Measurements from ENCODE around the gene NT5M. TPM values are rescaled to one million over a fixed set of nuclear protein-coding genes. Genes with fewer than 3 reads are reported as not detected.

Gene NT5M
- total RNA-seq, 2 experiments from 2014 or later = 5.2 to 7.0 TPM

GRCh38 chr17:17362540-17362930, 59.4 kb downstream of the NT5M start:
- ChIA-PET POLR2A (interaction anchor here (0.5 kb wide), 1 partner anchor 888 kb away, joined by 3 read pairs; no protein-coding TSS in a partner anchor), CTCF (no interaction called here)

GRCh38 chr17:17363638-17364337, 60.6 kb downstream of the NT5M start:
- POLR2A ChIA-PET = no interaction called here

GRCh38 chr17:17364338-17364667, 61.1 kb downstream of the NT5M start:
- CTCF ChIA-PET = no interaction called here
- POLR2A ChIA-PET = no interaction called here

More at GRCh38 chr17:17363638-17364337, 60.6 kb downstream of the NT5M start:
- CTCF ChIA-PET = no interaction called here

GRCh38 chr17:17365476-17366110, 62.4 kb downstream of the NT5M start:
- POLR2A ChIA-PET = interaction anchor here (0.6 kb wide), 1 partner anchor 62 kb away, joined by 3 read pairs; no protein-coding TSS in a partner anchor
- CTCF ChIA-PET = interaction anchor here (2.0 kb wide), 1 partner anchor 9 kb away, joined by 7 read pairs; no protein-coding TSS in a partner anchor

GRCh38 chr17:17366235-17366634, 63.1 kb downstream of the NT5M start:
- POLR2A ChIA-PET = no interaction called here
- CTCF ChIA-PET = interaction anchor here (1.0 to 2.0 kb wide), 3 partner anchors 10 to 43 kb away, joined by 3 to 7 read pairs (median 3); no protein-coding TSS in a partner anchor

GRCh38 chr17:17366941-17367875, 64.0 kb downstream of the NT5M start:
- CTCF ChIA-PET = interaction anchor here (1.0 to 2.0 kb wide), 3 partner anchors 11 to 42 kb away, joined by 3 to 7 read pairs (median 3); no protein-coding TSS in a partner anchor
- POLR2A ChIA-PET = no interaction called here

- ChIA-PET POLR2A (interaction anchor here (0.5 kb wide), 1 partner anchor 331 kb away, joined by 3 read pairs; no protein-coding TSS in a partner anchor), CTCF (no interaction called here)
These were observed 64.8 kb downstream of the NT5M start for GRCh38 chr17:17367931-17368330.

GRCh38 chr17:17370711-17371110, 67.5 kb downstream of the NT5M start:
- ChIA-PET POLR2A (interaction anchor here (0.7 kb wide), 1 partner anchor 663 kb away, joined by 3 read pairs; no protein-coding TSS in a partner anchor), CTCF (interaction anchor here (2.1 kb wide), 1 partner anchor 15 kb away, joined by 8 read pairs; no protein-coding TSS in a partner anchor)

GRCh38 chr17:17372856-17373520, 69.8 kb downstream of the NT5M start:
- POLR2A ChIA-PET = no interaction called here
- CTCF ChIA-PET = interaction anchor here (2.1 kb wide), 1 partner anchor 17 kb away, joined by 8 read pairs; no protein-coding TSS in a partner anchor

- POLR2A ChIA-PET = no interaction called here
- CTCF ChIA-PET = no interaction called here
These were observed 72.7 kb downstream of the NT5M start for GRCh38 chr17:17375841-17376240.

- ChIA-PET CTCF (no interaction called here), POLR2A (no interaction called here)
These were observed 73.2 kb downstream of the NT5M start for GRCh38 chr17:17376362-17376761.

GRCh38 chr17:17377071-17377967, 74.1 kb downstream of the NT5M start:
- ChIA-PET POLR2A (no interaction called here), CTCF (interaction anchor here (0.6 kb wide), 1 partner anchor 69 kb away, joined by 3 read pairs; no protein-coding TSS in a partner anchor)

- ChIA-PET POLR2A (no interaction called here), CTCF (no interaction called here)
These were observed 76.2 kb downstream of the NT5M start for GRCh38 chr17:17379197-17379991.

- POLR2A ChIA-PET = no interaction called here
These were observed 77.2 kb downstream of the NT5M start for GRCh38 chr17:17380145-17380925.

GRCh38 chr17:17381446-17382064, 78.4 kb downstream of the NT5M start:
- POLR2A ChIA-PET = no interaction called here
- CTCF ChIA-PET = interaction anchor here (1.5 kb wide), 1 partner anchor 259 kb away, joined by 4 read pairs; no protein-coding TSS in a partner anchor

More at GRCh38 chr17:17380145-17380925, 77.2 kb downstream of the NT5M start:
- CTCF ChIA-PET = no interaction called here

GRCh38 chr17:17382065-17382459, 78.9 kb downstream of the NT5M start:
- POLR2A ChIA-PET = interaction anchor here (0.6 kb wide), 1 partner anchor 9 kb away, joined by 3 read pairs; no protein-coding TSS in a partner anchor
- CTCF ChIA-PET = interaction anchor here (1.5 kb wide), 1 partner anchor 259 kb away, joined by 4 read pairs; no protein-coding TSS in a partner anchor
